IPS-15b (cell line): ENCODE data around the gene LRIF1.

Experiments
- H3K27me3 ChIP-seq: one replicate; pipeline ENCODE4 v1.6.1; 2013; ENCODE audit warnings: low read length; ENCODE audit not compliant: control insufficient read depth, insufficient read depth
- H3K36me3 ChIP-seq: one replicate; pipeline ENCODE4 v1.6.1; 2013; ENCODE audit warnings: low read length; ENCODE audit not compliant: control insufficient read depth, insufficient read depth
- H3K4me1 ChIP-seq: one replicate; pipeline ENCODE4 v1.6.1; 2013; ENCODE audit warnings: mild to moderate bottlenecking, low read length; ENCODE audit not compliant: control insufficient read depth, insufficient read depth
- H3K4me3 ChIP-seq: one replicate; pipeline ENCODE4 v1.5.1; 2013; ENCODE audit warnings: low read depth, low read length
- H3K9ac ChIP-seq: one replicate; pipeline ENCODE4 v1.6.1; 2013; ENCODE audit warnings: low read depth, mild to moderate bottlenecking, low read length
- H3K9me3 ChIP-seq: one replicate; pipeline ENCODE4 v1.6.1; 2013; ENCODE audit warnings: mild to moderate bottlenecking, low read length; ENCODE audit not compliant: control insufficient read depth, insufficient read depth

LRIF1 gene

GRCh38 chr1:110915804-110916203 lies 47.9 kb downstream of the LRIF1 start:
- Histone ChIP-seq H3K4me1 (peaks cover 6% of the 10 kb centered on the region), H3K4me3 (no peak overlapping the region), H3K27me3 (no peaks in the 10 kb centered on the region)

GRCh38 chr1:110914676-110915075 lies 49.0 kb downstream of the LRIF1 start:
- Histone ChIP-seq H3K4me1 (peaks cover 6% of the 10 kb centered on the region), H3K36me3 (no peaks in the 10 kb centered on the region), H3K4me3 (no peak overlapping the region), H3K27me3 (no peaks in the 10 kb centered on the region), H3K9me3 (no peaks in the 10 kb centered on the region), H3K9ac (no peak overlapping the region)

More at GRCh38 chr1:110915804-110916203, 47.9 kb downstream of the LRIF1 start:
- Histone ChIP-seq H3K36me3 (no peaks in the 10 kb centered on the region), H3K9me3 (no peaks in the 10 kb centered on the region), H3K9ac (no peak overlapping the region)

- H3K4me3 ChIP-seq: no peak overlapping the region
- no peaks in the 10 kb centered on the region for H3K9me3 ChIP-seq
- H3K36me3 ChIP-seq: no peaks in the 10 kb centered on the region
- H3K9ac ChIP-seq: no peak overlapping the region
- H3K27me3 ChIP-seq: no peaks in the 10 kb centered on the region
- H3K4me1 ChIP-seq: peaks cover 6% of the 10 kb centered on the region
Observed at GRCh38 chr1:110912784-110913183, 50.9 kb downstream of the LRIF1 start.

- no peaks in the 10 kb centered on the region for H3K4me1 ChIP-seq
- no peaks in the 10 kb centered on the region for H3K36me3 ChIP-seq
- H3K9me3 ChIP-seq: no peaks in the 10 kb centered on the region
- no peak overlapping the region for H3K9ac ChIP-seq
- no peaks in the 10 kb centered on the region for H3K27me3 ChIP-seq
- no peak overlapping the region for H3K4me3 ChIP-seq
Observed at GRCh38 chr1:110903853-110904500, 59.7 kb downstream of the LRIF1 start.

GRCh38 chr1:110902820-110903463 lies 60.8 kb downstream of the LRIF1 start:
- H3K4me3 ChIP-seq: no peak overlapping the region
- H3K4me1 ChIP-seq: no peaks in the 10 kb centered on the region
- H3K27me3 ChIP-seq: no peaks in the 10 kb centered on the region
- no peaks in the 10 kb centered on the region for H3K9me3 ChIP-seq
- H3K9ac ChIP-seq: no peak overlapping the region
- H3K36me3 ChIP-seq: no peaks in the 10 kb centered on the region

GRCh38 chr1:110899458-110899843 lies 64.3 kb downstream of the LRIF1 start:
- Histone ChIP-seq H3K9ac (no peak overlapping the region), H3K4me3 (no peak overlapping the region), H3K9me3 (no peaks in the 10 kb centered on the region), H3K27me3 (no peaks in the 10 kb centered on the region), H3K36me3 (no peaks in the 10 kb centered on the region), H3K4me1 (no peaks in the 10 kb centered on the region)

- Histone ChIP-seq H3K36me3 (no peaks in the 10 kb centered on the region), H3K9ac (no peak overlapping the region), H3K27me3 (no peaks in the 10 kb centered on the region), H3K9me3 (no peaks in the 10 kb centered on the region), H3K4me3 (no peak overlapping the region), H3K4me1 (no peaks in the 10 kb centered on the region)
Observed at GRCh38 chr1:110898734-110899457, 64.8 kb downstream of the LRIF1 start.

- Histone ChIP-seq H3K27me3 (no peaks in the 10 kb centered on the region), H3K36me3 (no peaks in the 10 kb centered on the region), H3K4me1 (no peaks in the 10 kb centered on the region), H3K4me3 (no peak overlapping the region), H3K9me3 (no peaks in the 10 kb centered on the region), H3K9ac (no peak overlapping the region)
Observed at GRCh38 chr1:110897681-110898080, 66.0 kb downstream of the LRIF1 start.
